H1 (cell line): ENCODE measurements around the gene MTHFD1. TPM values are rescaled to one million over a fixed set of nuclear protein-coding genes. Genes with fewer than 3 reads are reported as not detected.

Source experiments
- CTCF ChIA-PET: fragments of 300-600 bp; sonication (Branson Sonifier 250); formaldehyde crosslinking; loops from one replicate; lab custom pipeline; 2021; ENCODE audit not compliant: partially characterized antibody; lab: Charles Lee
- POLR2A ChIA-PET: fragments of 300-600 bp; sonication (Branson Sonifier 250); formaldehyde crosslinking; loops from one replicate; lab custom pipeline; 2021; ENCODE audit warnings: inconsistent platforms; ENCODE audit not compliant: partially characterized antibody; lab: Charles Lee
- DNase-seq, 2 experiments: peaks; one replicate each; pipeline versions ENCODE4 v3.0.0 to v3.0.0-alpha.2; 2010 to 2022; ENCODE audit warnings: low spot score in 2 of 2, low read depth in 1 of 2, mixed read lengths in 1 of 2
- FAIRE-seq: peaks from 2 replicates; lab custom pipeline; 2011; peaks lifted over from hg19 to GRCh38; lab: Jason Lieb, UNC
- H2AFZ ChIP-seq: 2 replicates; pipeline ENCODE4 v1.8.1; 2012; ENCODE audit warnings: low read length, inconsistent platforms
- H2AK5ac ChIP-seq: 2 replicates; pipeline ENCODE4 v1.6.1; 2013; ENCODE audit warnings: low read depth, low read length
- H2BK120ac ChIP-seq: replicated peaks from 2 replicates; pipeline ENCODE3; 2013; ENCODE audit warnings: low read depth, low read length, inconsistent platforms
- H2BK12ac ChIP-seq: 2 replicates; pipeline ENCODE4 v1.6.1; 2013; ENCODE audit warnings: low read depth, low read length
- H2BK15ac ChIP-seq: 2 replicates; pipeline ENCODE4 v1.6.1; 2013; ENCODE audit warnings: low read length
- H2BK20ac ChIP-seq: 2 replicates; pipeline ENCODE4 v1.6.1; 2013; ENCODE audit warnings: low read length
- H2BK5ac ChIP-seq: 2 replicates; pipeline ENCODE4 v1.6.1; 2013; ENCODE audit warnings: low read depth, low read length
- H3K14ac ChIP-seq: 2 replicates; pipeline ENCODE4 v1.6.1; 2013; ENCODE audit warnings: inconsistent platforms; ENCODE audit not compliant: insufficient read length
- H3K18ac ChIP-seq: 2 replicates; pipeline ENCODE4 v1.6.1; 2013; ENCODE audit warnings: low read length; ENCODE audit errors: extremely low read depth
- H3K23ac ChIP-seq: 2 replicates; pipeline ENCODE4 v1.6.1; 2013; ENCODE audit warnings: inconsistent platforms; ENCODE audit not compliant: insufficient read length
- H3K23me2 ChIP-seq: 2 replicates; pipeline ENCODE4 v1.6.1; 2013; ENCODE audit warnings: low read depth, low read length
- H3K27ac ChIP-seq: 2 replicates; pipeline ENCODE4 v1.6.1; 2011; ENCODE audit warnings: low read depth, low read length, inconsistent platforms
- H3K27me3 ChIP-seq, 4 experiments: replicated peaks in 1 of 4; 1 replicate in 1 of 4; 2 replicates in 3 of 4; pipeline versions ENCODE4 v1.6.1 to v1.8.1; 2011 to 2013; ENCODE audit warnings: low read length in 3 of 4, mild to moderate bottlenecking in 3 of 4, inconsistent platforms in 2 of 4, mixed read lengths in 2 of 4, moderate library complexity in 1 of 4; ENCODE audit not compliant: control insufficient read depth in 3 of 4, insufficient read depth in 3 of 4; ENCODE audit errors: extremely low read depth in 1 of 4
- H3K36me3 ChIP-seq, 4 experiments: 2 replicates each; pipeline versions ENCODE4 v1.6.1 to v1.8.1; 2011 to 2013; ENCODE audit warnings: mild to moderate bottlenecking in 4 of 4, low read length in 3 of 4, moderate library complexity in 2 of 4, control low read depth in 1 of 4, inconsistent platforms in 1 of 4; ENCODE audit not compliant: insufficient read depth in 4 of 4, control insufficient read depth in 2 of 4
- H3K4ac ChIP-seq: replicated peaks from 2 replicates; pipeline ENCODE3; 2013; ENCODE audit warnings: low read length, low read depth, mixed read lengths, inconsistent platforms; ENCODE audit not compliant: insufficient read length
- H3K4me1 ChIP-seq, 4 experiments: replicated peaks in 1 of 4; 1 replicate in 1 of 4; 2 replicates in 3 of 4; pipeline versions ENCODE4 v1.6.1 to v1.8.1; 2011 to 2013; ENCODE audit warnings: low read length in 3 of 4, inconsistent platforms in 2 of 4, mixed read lengths in 1 of 4; ENCODE audit not compliant: insufficient read depth in 4 of 4, control insufficient read depth in 3 of 4
- H3K4me2 ChIP-seq, 2 experiments: 2 replicates each; pipeline versions ENCODE4 v1.6.1 to v1.8.1; 2011 to 2013; ENCODE audit warnings: low read depth in 2 of 2, low read length in 2 of 2, control low read depth in 1 of 2, inconsistent platforms in 1 of 2, mild to moderate bottlenecking in 1 of 2; ENCODE audit not compliant: insufficient read depth in 1 of 2
- H3K4me3 ChIP-seq, 4 experiments: fragments of 200-600, 300-600 bp in 1 of 4; sonication (generic), shearing (Covaris generic), sonication (Bioruptor Twin) in 1 of 4; 2 replicates each; pipeline versions ENCODE4 v1.5.1 to v1.8.1; 2011 to 2016; ENCODE audit warnings: low read length in 4 of 4, low read depth in 3 of 4, control low read depth in 2 of 4, inconsistent platforms in 2 of 4, mild to moderate bottlenecking in 2 of 4, mixed read lengths in 1 of 4, moderate library complexity in 1 of 4; ENCODE audit not compliant: insufficient read depth in 2 of 4; ENCODE audit errors: extremely low read depth in 1 of 4
- H3K56ac ChIP-seq: replicated peaks from 2 replicates; pipeline ENCODE3; 2013; ENCODE audit warnings: low read depth, mild to moderate bottlenecking, mixed read lengths, low read length, inconsistent platforms; ENCODE audit not compliant: insufficient read length
- H3K79me1 ChIP-seq: 2 replicates; pipeline ENCODE4 v1.6.1; 2013; ENCODE audit warnings: low read depth, low read length, control low read depth
- H3K79me2 ChIP-seq, 2 experiments: 2 replicates each; pipeline versions ENCODE4 v1.6.1 to v1.8.1; 2012 to 2013; ENCODE audit warnings: low read length in 2 of 2, mild to moderate bottlenecking in 2 of 2, inconsistent platforms in 1 of 2; ENCODE audit not compliant: insufficient read depth in 2 of 2, control insufficient read depth in 1 of 2
- H3K9ac ChIP-seq, 4 experiments: replicated peaks in 1 of 4; 1 replicate in 1 of 4; 2 replicates in 3 of 4; pipeline versions ENCODE4 v1.6.1 to v1.8.1; 2011 to 2013; ENCODE audit warnings: low read depth in 3 of 4, low read length in 3 of 4, control low read depth in 2 of 4, mild to moderate bottlenecking in 2 of 4, moderate library complexity in 2 of 4, inconsistent platforms in 1 of 4; ENCODE audit errors: extremely low read depth in 1 of 4
- H3K9me3 ChIP-seq, 2 experiments: 2 replicates each; pipeline versions ENCODE4 v1.6.1 to v1.8.1; 2012 to 2013; ENCODE audit warnings: mild to moderate bottlenecking in 2 of 2, moderate library complexity in 2 of 2, control low read depth in 1 of 2, inconsistent platforms in 1 of 2, low read depth in 1 of 2, low read length in 1 of 2, mixed read lengths in 1 of 2; ENCODE audit not compliant: insufficient read depth in 2 of 2
- H4K20me1 ChIP-seq, 2 experiments: replicated peaks in 1 of 2; 2 replicates each; pipeline versions ENCODE3 to v1.8.1; 2011 to 2013; ENCODE audit warnings: inconsistent platforms in 2 of 2, low read length in 2 of 2, mild to moderate bottlenecking in 1 of 2; ENCODE audit not compliant: insufficient read depth in 2 of 2, control insufficient read depth in 1 of 2
- H4K5ac ChIP-seq: 2 replicates; pipeline ENCODE4 v1.6.1; 2013; ENCODE audit warnings: low read length, low read depth, mixed read lengths, inconsistent platforms; ENCODE audit not compliant: insufficient read length
- H4K8ac ChIP-seq: 2 replicates; pipeline ENCODE4 v1.8.0; 2013; ENCODE audit warnings: mild to moderate bottlenecking, moderate library complexity, low read length, inconsistent platforms; ENCODE audit not compliant: insufficient read depth; ENCODE audit errors: extremely low read depth
- H4K91ac ChIP-seq: replicated peaks from 2 replicates; pipeline ENCODE3; 2013; ENCODE audit warnings: low read length, mixed read lengths, inconsistent platforms; ENCODE audit not compliant: insufficient read length
- WGBS, 2 experiments: shearing (Covaris generic) in 1 of 2; methylation state at CpG; one replicate each; pipeline versions ENCODE4 v1.1.6 to v1.1.7; 2013 to 2015; ENCODE audit warnings: low lambda C conversion rate in 2 of 2, mixed read lengths in 2 of 2, inconsistent platforms in 1 of 2, low coverage in 1 of 2, missing lambda C conversion rate in 1 of 2; ENCODE audit not compliant: insufficient replicate concordance in 2 of 2, insufficient coverage in 1 of 2, insufficient read length in 1 of 2; ENCODE audit errors: extremely low coverage in 1 of 2, missing lambda C conversion rate in 1 of 2; 5-methylcytosine and 5-hydroxymethylcytosine counted together
- polyA plus RNA-seq, 7 experiments: library from polyadenylated mRNA; depleted of rRNA in 3 of 7; stranded (reverse) in 5 of 7; unstranded in 2 of 7; fragments of >200 nt in 5 of 7; fragments of 200-250 nt in 2 of 7; gene quantifications; 1 replicate in 5 of 7; 2 replicates in 1 of 7; 4 replicates in 1 of 7; pipeline versions ENCODE4 v1.2.1 to v1.2.3, GENCODE V29; 2011 to 2013; ENCODE audit warnings: missing spikeins in 2 of 7, mixed read lengths in 2 of 7
- total RNA-seq: library from RNA; stranded (reverse); fragmentation: NEBNext Ultra II Directional; extraction: Animal tissue kit (Norgen Biotek cat#: 25700); gene quantifications from 2 replicates; pipeline ENCODE4 v1.2.1, GENCODE V29; 2021

Gene MTHFD1
- total and polyA plus RNA-seq, 2 of the 8 experiments (the other 6 are each of a cell fraction or from before 2014, with no cell fraction given): 79.7 to 332 TPM

- H3K23me2 ChIP-seq: no peaks in the 10 kb centered on the region
- H2BK12ac ChIP-seq: no peak overlapping the region
- no peak overlapping the region for H4K91ac ChIP-seq
- no peak overlapping the region for H2BK120ac ChIP-seq
- POLR2A ChIA-PET: interaction anchor here (1.0 kb wide), 1 partner anchor 22 kb away, joined by 3 read pairs; no protein-coding TSS in a partner anchor
- no peaks in the 10 kb centered on the region for H3K79me1 ChIP-seq
- no peak overlapping the region for H3K4me3 ChIP-seq
- no peak overlapping the region for H4K5ac ChIP-seq
- no peak overlapping the region for H3K18ac ChIP-seq
- H2AFZ ChIP-seq: no peak overlapping the region
- no peak for DNase-seq
- no peak overlapping the region for H4K8ac ChIP-seq
- no peaks in the 10 kb centered on the region for H3K79me2 ChIP-seq
- no peaks in the 10 kb centered on the region for H3K9me3 ChIP-seq
- H3K23ac ChIP-seq: no peak overlapping the region
- no peak overlapping the region for H3K14ac ChIP-seq
- CTCF ChIA-PET: interaction anchor here (0.6 kb wide), 1 partner anchor 804 kb away, joined by 3 read pairs; no protein-coding TSS in a partner anchor
- 92% methylated on average over 3 of the region's 3 CpGs; no CpG with 5 or more reads in 1 of the 2 experiments for WGBS, 2 experiments
- H2BK15ac ChIP-seq: no peak overlapping the region
- H3K4me2 ChIP-seq: no peak overlapping the region
- no peak overlapping the region for H3K9ac ChIP-seq
- H3K4ac ChIP-seq: no peak overlapping the region
- FAIRE-seq: no peak
- H3K36me3 ChIP-seq: no peaks in the 10 kb centered on the region
- H3K56ac ChIP-seq: no peak overlapping the region
- no peak overlapping the region for H2AK5ac ChIP-seq
- no peaks in the 10 kb centered on the region for H3K4me1 ChIP-seq
- no peak overlapping the region for H3K27ac ChIP-seq
- H2BK20ac ChIP-seq: no peak overlapping the region
- no peaks in the 10 kb centered on the region for H3K27me3 ChIP-seq
- H4K20me1 ChIP-seq: no peaks in the 10 kb centered on the region
- H2BK5ac ChIP-seq: no peak overlapping the region
Measured at GRCh38 chr14:64364907-64365306, 23.2 kb upstream of the MTHFD1 start.
